Mucosa of stomach (tissue), 1 donor: ENCODE measurements around the gene RAD51B.

Experiments
- H3K27me3 ChIP-seq: one replicate; pipeline ENCODE4 v1.7.0; 2013; ENCODE audit warnings: mild to moderate bottlenecking, low read length; ENCODE audit not compliant: control insufficient read depth, insufficient read depth
- H3K36me3 ChIP-seq: one replicate; pipeline ENCODE4 v1.7.0; 2013; ENCODE audit warnings: low read length; ENCODE audit not compliant: control insufficient read depth, insufficient read depth
- H3K4me1 ChIP-seq: one replicate; pipeline ENCODE4 v1.7.0; 2013; ENCODE audit warnings: mild to moderate bottlenecking, low read length; ENCODE audit not compliant: control insufficient read depth, insufficient read depth
- H3K4me3 ChIP-seq: one replicate; pipeline ENCODE4 v1.7.0; 2013; ENCODE audit warnings: low read length
- H3K9ac ChIP-seq: one replicate; pipeline ENCODE4 v1.7.0; 2013; ENCODE audit warnings: mild to moderate bottlenecking, low read length, moderate library complexity
- H3K9me3 ChIP-seq: one replicate; pipeline ENCODE4 v1.7.0; 2013; ENCODE audit warnings: mild to moderate bottlenecking, low read length, moderate library complexity; ENCODE audit not compliant: control insufficient read depth
- donor health status: Pancreatic carcinoma.

RAD51B gene

GRCh38 chr14:68144051-68144681, 324.6 kb downstream of the RAD51B start:
- no peaks in the 10 kb centered on the region for H3K27me3 ChIP-seq
- H3K9ac ChIP-seq: no peak overlapping the region
- H3K36me3 ChIP-seq: no peaks in the 10 kb centered on the region
- peaks cover 21% of the 10 kb centered on the region for H3K4me1 ChIP-seq
- no peaks in the 10 kb centered on the region for H3K9me3 ChIP-seq
- no peak overlapping the region for H3K4me3 ChIP-seq

- H3K4me3 ChIP-seq: no peak overlapping the region
- H3K27me3 ChIP-seq: no peaks in the 10 kb centered on the region
- H3K4me1 ChIP-seq: peaks cover 14% of the 10 kb centered on the region
- no peaks in the 10 kb centered on the region for H3K9me3 ChIP-seq
- H3K9ac ChIP-seq: no peak overlapping the region
- no peaks in the 10 kb centered on the region for H3K36me3 ChIP-seq
Observed at GRCh38 chr14:68145036-68145435, 325.5 kb downstream of the RAD51B start.

- Histone ChIP-seq H3K36me3 (no peaks in the 10 kb centered on the region), H3K9me3 (no peaks in the 10 kb centered on the region), H3K27me3 (no peaks in the 10 kb centered on the region), H3K4me3 (no peak overlapping the region), H3K9ac (no peak overlapping the region), H3K4me1 (peaks cover 9% of the 10 kb centered on the region)
Observed at GRCh38 chr14:68145539-68145938, 326.0 kb downstream of the RAD51B start.

DNA sequence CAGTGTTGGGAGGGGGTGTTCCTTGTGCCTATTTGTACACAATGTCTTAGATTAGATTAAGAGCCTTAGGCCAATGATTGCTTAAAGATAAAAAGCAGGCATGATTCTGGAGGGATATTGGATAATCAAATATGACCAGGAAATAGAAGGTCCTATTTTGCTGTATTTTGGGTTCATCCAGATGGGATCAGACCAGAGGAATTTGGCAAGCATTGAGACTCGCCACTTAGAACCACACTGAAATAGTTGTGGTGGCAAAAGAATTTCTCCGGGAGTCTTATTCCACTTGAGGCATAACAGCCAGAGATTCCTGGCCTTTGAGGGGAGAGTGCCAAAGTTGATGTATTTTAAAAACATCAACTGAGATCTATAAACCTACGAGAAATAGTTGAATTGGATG, 327.2 kb downstream of the RAD51B start:
- Histone ChIP-seq H3K9ac (no peak overlapping the region), H3K27me3 (no peaks in the 10 kb centered on the region), H3K36me3 (no peaks in the 10 kb centered on the region), H3K9me3 (no peaks in the 10 kb centered on the region), H3K4me3 (no peak overlapping the region), H3K4me1 (peaks cover 8% of the 10 kb centered on the region)

DNA sequence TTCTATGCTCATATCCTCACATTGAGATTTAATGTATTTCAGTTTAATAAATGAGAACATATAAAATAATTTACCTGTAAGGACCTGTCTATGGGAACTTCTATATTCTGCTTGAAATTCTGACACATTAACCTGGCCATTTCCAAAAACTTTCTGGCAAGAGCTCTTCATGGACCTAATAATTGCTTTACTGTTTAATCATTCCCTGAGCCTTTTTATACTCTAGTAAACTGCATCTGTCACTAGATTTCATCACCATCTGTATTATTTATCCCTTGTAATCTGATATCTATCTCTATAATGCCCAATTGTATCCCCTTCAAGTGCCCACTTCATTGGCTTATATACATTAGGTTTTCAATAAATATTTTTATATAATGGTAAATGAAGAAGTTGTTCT, 327.7 kb downstream of the RAD51B start:
- peaks cover 8% of the 10 kb centered on the region for H3K4me1 ChIP-seq
- H3K27me3 ChIP-seq: no peaks in the 10 kb centered on the region
- no peaks in the 10 kb centered on the region for H3K9me3 ChIP-seq
- H3K4me3 ChIP-seq: no peak overlapping the region
- no peak overlapping the region for H3K9ac ChIP-seq
- no peaks in the 10 kb centered on the region for H3K36me3 ChIP-seq

GRCh38 chr14:68148276-68148675, 328.7 kb downstream of the RAD51B start:
- Histone ChIP-seq H3K27me3 (no peaks in the 10 kb centered on the region), H3K9me3 (no peaks in the 10 kb centered on the region), H3K36me3 (no peaks in the 10 kb centered on the region), H3K4me1 (peaks cover 5% of the 10 kb centered on the region), H3K4me3 (no peak overlapping the region), H3K9ac (no peak overlapping the region)

GRCh38 chr14:68148763-68149162, 329.2 kb downstream of the RAD51B start:
- H3K36me3 ChIP-seq: no peaks in the 10 kb centered on the region
- no peaks in the 10 kb centered on the region for H3K9me3 ChIP-seq
- H3K4me1 ChIP-seq: no peaks in the 10 kb centered on the region
- no peak overlapping the region for H3K4me3 ChIP-seq
- no peaks in the 10 kb centered on the region for H3K27me3 ChIP-seq
- no peak overlapping the region for H3K9ac ChIP-seq

- no peaks in the 10 kb centered on the region for H3K27me3 ChIP-seq
- H3K9ac ChIP-seq: no peak overlapping the region
- no peaks in the 10 kb centered on the region for H3K4me1 ChIP-seq
- H3K4me3 ChIP-seq: no peak overlapping the region
- no peaks in the 10 kb centered on the region for H3K36me3 ChIP-seq
- no peaks in the 10 kb centered on the region for H3K9me3 ChIP-seq
Observed at GRCh38 chr14:68153275-68153674, 333.7 kb downstream of the RAD51B start.

GRCh38 chr14:68154275-68154674, 334.7 kb downstream of the RAD51B start:
- no peaks in the 10 kb centered on the region for H3K4me1 ChIP-seq
- H3K9ac ChIP-seq: no peak overlapping the region
- H3K27me3 ChIP-seq: no peaks in the 10 kb centered on the region
- no peaks in the 10 kb centered on the region for H3K9me3 ChIP-seq
- H3K4me3 ChIP-seq: no peak overlapping the region
- no peaks in the 10 kb centered on the region for H3K36me3 ChIP-seq

DNA sequence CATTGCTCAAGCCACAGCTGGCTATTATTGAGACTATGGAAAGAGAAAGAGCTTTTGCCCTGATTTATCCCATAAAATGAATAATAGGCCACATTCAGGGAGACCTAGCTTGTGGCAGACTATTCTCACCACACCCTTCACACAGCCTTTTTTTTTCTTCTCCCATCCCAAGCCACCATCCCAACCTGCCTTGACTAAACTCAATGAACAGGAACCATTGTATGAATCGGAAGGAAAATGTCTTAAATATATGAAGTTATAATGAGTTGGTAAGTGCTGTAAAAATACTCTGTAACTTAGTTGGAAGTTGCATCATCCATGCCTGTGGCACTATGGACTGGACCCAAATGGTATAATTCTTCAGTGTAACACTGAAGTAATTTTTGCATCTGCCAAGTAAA, 338.4 kb downstream of the RAD51B start:
- Histone ChIP-seq H3K36me3 (no peaks in the 10 kb centered on the region), H3K9me3 (no peaks in the 10 kb centered on the region), H3K27me3 (no peaks in the 10 kb centered on the region), H3K4me1 (no peaks in the 10 kb centered on the region), H3K4me3 (no peak overlapping the region), H3K9ac (no peak overlapping the region)

DNA sequence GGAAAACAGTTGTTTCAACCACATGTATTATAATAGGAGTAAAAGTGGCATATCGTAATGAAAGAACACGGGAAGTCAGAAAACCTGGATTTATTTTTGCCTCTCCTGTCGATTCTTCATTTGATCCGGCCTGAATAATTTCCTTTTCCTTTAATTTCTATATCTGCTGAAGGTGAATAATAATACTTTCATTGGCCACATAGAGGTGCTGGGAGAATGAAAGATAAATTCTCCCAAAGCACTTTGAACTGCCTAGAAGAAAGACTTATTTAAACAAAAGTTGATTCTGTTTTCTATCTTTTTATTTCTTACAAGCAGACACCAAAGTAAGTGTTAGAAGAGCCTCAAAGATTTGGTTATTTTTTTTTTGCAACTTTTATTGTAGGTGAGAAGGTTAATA, 339.1 kb downstream of the RAD51B start:
- Histone ChIP-seq H3K9me3 (no peaks in the 10 kb centered on the region), H3K4me1 (no peaks in the 10 kb centered on the region), H3K4me3 (no peak overlapping the region), H3K9ac (no peak overlapping the region), H3K27me3 (no peaks in the 10 kb centered on the region), H3K36me3 (no peaks in the 10 kb centered on the region)

- Histone ChIP-seq H3K27me3 (no peaks in the 10 kb centered on the region), H3K9me3 (no peaks in the 10 kb centered on the region), H3K36me3 (no peaks in the 10 kb centered on the region), H3K4me3 (no peak overlapping the region), H3K9ac (no peak overlapping the region), H3K4me1 (peaks cover 11% of the 10 kb centered on the region)
Observed at GRCh38 chr14:68159701-68160633, 340.4 kb downstream of the RAD51B start.
